Right atrium auricular region (tissue), 2 donors: ENCODE results near the gene C1orf21. TPM values are rescaled to one million over a fixed set of nuclear protein-coding genes. Genes with fewer than 3 reads are reported as not detected.

Experiments used
- DNase-seq: peaks from one replicate; pipeline ENCODE4 v3.0.0-alpha.2; 2019; ENCODE audit warnings: low spot score
- H3K27ac ChIP-seq, 2 donors: fragments of 200-600 bp; sonication (generic); 1 replicate in 1 of 2; 2 replicates in 1 of 2; pipeline ENCODE4 v1.5.1; 2016 to 2019
- H3K27me3 ChIP-seq, 2 donors: fragments of 200-600 bp; sonication (generic); one replicate each; pipeline versions ENCODE4 v1.5.1 to v1.6.0; 2017 to 2019
- H3K36me3 ChIP-seq: fragments of 200-600 bp; sonication (generic); one replicate; pipeline ENCODE4 v1.5.1; 2016
- H3K4me1 ChIP-seq, 2 donors: fragments of 200-600 bp; sonication (generic); one replicate each; pipeline versions ENCODE4 v1.5.1 to v1.6.0; 2017 to 2019
- H3K4me3 ChIP-seq, 2 donors: fragments of 200-600 bp; sonication (generic); 1 replicate in 1 of 2; 2 replicates in 1 of 2; pipeline ENCODE4 v1.5.1; 2017 to 2019; ENCODE audit warnings: mild to moderate bottlenecking in 1 of 2, moderate library complexity in 1 of 2
- H3K9me3 ChIP-seq, 2 donors: fragments of 200-600 bp; sonication (generic); one replicate each; pipeline ENCODE4 v1.5.1; 2019
- total RNA-seq, 2 donors: library from RNA; depleted of rRNA; stranded (reverse); fragments of >200 nt; gene quantifications; one replicate each; pipeline ENCODE4 v1.1.0, GENCODE V29; 2016
- TF ChIP-seq, protein P1 (sequence below), 2 donors: fragments of 200-600 bp; sonication (generic); IDR thresholded peaks; one replicate each; pipeline ENCODE4 v1.5.1; 2019; ENCODE audit warnings: antibody characterized with exemption in 2 of 2

Gene C1orf21
- total RNA-seq, 2 donors from 2014 or later = 49.4 to 78.5 TPM

DNA sequence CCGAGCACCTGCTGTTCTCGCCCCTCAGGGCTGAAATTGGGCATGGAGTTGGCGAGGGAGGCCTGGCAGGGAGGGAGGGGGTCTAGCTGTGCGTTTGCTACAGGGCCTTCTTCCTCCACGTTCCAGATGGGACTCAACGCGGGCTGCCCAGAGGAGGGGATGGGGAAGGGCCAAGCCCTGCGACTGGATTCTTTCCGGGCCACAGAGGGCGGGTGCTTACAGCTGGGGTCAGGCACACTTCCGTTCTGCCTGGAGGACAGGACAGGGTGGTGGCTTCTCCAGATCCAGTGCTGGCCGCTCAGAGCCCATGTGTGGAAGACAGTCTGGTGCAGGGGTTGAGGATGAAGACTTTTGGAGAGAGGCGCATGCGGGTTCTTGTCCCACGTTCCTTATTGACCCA lies 277.8 kb downstream of the C1orf21 start:
- Histone ChIP-seq H3K4me1 (peaks cover 0 to 13% of the 10 kb centered on the region in 2 donors), H3K36me3 (no peaks in the 10 kb centered on the region), H3K27me3 (no peaks in the 10 kb centered on the region), H3K27ac (peak overlapping the region; percentile 15 to 49), H3K4me3 (peak overlapping the region in 1 of 2 donors; percentile 45), H3K9me3 (no peaks in the 10 kb centered on the region)
- TF ChIP-seq, protein P1, sequence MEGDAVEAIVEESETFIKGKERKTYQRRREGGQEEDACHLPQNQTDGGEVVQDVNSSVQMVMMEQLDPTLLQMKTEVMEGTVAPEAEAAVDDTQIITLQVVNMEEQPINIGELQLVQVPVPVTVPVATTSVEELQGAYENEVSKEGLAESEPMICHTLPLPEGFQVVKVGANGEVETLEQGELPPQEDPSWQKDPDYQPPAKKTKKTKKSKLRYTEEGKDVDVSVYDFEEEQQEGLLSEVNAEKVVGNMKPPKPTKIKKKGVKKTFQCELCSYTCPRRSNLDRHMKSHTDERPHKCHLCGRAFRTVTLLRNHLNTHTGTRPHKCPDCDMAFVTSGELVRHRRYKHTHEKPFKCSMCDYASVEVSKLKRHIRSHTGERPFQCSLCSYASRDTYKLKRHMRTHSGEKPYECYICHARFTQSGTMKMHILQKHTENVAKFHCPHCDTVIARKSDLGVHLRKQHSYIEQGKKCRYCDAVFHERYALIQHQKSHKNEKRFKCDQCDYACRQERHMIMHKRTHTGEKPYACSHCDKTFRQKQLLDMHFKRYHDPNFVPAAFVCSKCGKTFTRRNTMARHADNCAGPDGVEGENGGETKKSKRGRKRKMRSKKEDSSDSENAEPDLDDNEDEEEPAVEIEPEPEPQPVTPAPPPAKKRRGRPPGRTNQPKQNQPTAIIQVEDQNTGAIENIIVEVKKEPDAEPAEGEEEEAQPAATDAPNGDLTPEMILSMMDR (IDR thresholded peaks at IDR 0.05) = no peak
- no peak for DNase-seq

GRCh38 chr1:184665360-184665759 lies 278.5 kb downstream of the C1orf21 start:
- TF ChIP-seq, protein P1 (IDR thresholded peaks at IDR 0.05) = no peak
- H3K4me3 ChIP-seq = no peak overlapping the region
- no peaks in the 10 kb centered on the region for H3K27me3 ChIP-seq
- H3K4me1 ChIP-seq = peaks cover 0 to 13% of the 10 kb centered on the region in 2 donors
- H3K36me3 ChIP-seq = no peaks in the 10 kb centered on the region
- H3K9me3 ChIP-seq = no peaks in the 10 kb centered on the region
- no peak overlapping the region for H3K27ac ChIP-seq
- DNase-seq = no peak

GRCh38 chr1:184669391-184669790 lies 282.6 kb downstream of the C1orf21 start:
- DNase-seq = no peak
- H3K4me1 ChIP-seq = peaks cover 0 to 2% of the 10 kb centered on the region in 2 donors
- no peak overlapping the region for H3K4me3 ChIP-seq
- no peaks in the 10 kb centered on the region for H3K9me3 ChIP-seq
- TF ChIP-seq, protein P1 (IDR thresholded peaks at IDR 0.05) = no peak
- no peaks in the 10 kb centered on the region for H3K36me3 ChIP-seq
- no peaks in the 10 kb centered on the region for H3K27me3 ChIP-seq
- no peak overlapping the region for H3K27ac ChIP-seq

DNA sequence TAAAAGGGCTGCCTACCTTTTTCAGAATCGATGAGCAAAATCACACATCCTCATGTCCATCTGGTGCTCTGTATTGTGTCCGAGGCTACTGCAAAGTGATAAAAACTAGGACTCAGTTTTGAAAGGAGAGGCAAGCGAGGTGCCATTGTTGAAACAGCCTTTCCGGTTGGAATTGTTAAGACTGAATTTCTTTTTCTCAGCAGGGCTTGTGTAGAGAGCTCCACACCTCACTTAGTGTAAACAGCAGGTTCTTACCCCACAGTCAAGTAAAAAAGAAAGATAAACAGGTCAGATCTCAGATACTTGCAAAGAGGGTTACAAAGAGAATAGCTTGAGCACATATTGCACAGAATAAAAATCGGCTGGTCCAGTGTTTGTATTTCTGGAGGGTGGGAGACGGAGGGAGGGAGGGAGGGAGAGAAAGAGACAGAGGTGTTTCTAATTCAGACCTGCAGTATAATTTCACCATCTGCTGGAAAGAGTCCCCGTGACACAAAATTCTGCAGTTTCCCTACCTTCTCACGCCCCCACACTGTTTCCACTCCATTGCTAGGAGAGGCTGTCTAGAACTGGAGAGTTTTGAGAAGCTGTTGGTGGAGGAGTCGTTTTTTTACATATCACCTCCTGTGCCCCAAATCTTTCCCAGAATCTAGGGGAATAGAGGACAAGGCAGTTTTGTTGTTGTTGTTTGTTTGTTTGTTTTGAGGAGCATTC lies 285.3 kb downstream of the C1orf21 start:
- Histone ChIP-seq H3K36me3 (no peaks in the 10 kb centered on the region), H3K27me3 (no peaks in the 10 kb centered on the region), H3K4me3 (no peak overlapping the region), H3K9me3 (no peaks in the 10 kb centered on the region), H3K4me1 (no peaks in the 10 kb centered on the region), H3K27ac (no peak overlapping the region)
- DNase-seq = no peak
- TF ChIP-seq, protein P1 (IDR thresholded peaks at IDR 0.05) = no peak

GRCh38 chr1:184673305-184673704 lies 286.5 kb downstream of the C1orf21 start:
- Histone ChIP-seq H3K36me3 (no peaks in the 10 kb centered on the region), H3K9me3 (no peaks in the 10 kb centered on the region), H3K27ac (no peak overlapping the region), H3K4me1 (no peaks in the 10 kb centered on the region), H3K27me3 (no peaks in the 10 kb centered on the region), H3K4me3 (no peak overlapping the region)
- TF ChIP-seq, protein P1 (IDR thresholded peaks at IDR 0.05) = no peak
- DNase-seq = no peak

DNA sequence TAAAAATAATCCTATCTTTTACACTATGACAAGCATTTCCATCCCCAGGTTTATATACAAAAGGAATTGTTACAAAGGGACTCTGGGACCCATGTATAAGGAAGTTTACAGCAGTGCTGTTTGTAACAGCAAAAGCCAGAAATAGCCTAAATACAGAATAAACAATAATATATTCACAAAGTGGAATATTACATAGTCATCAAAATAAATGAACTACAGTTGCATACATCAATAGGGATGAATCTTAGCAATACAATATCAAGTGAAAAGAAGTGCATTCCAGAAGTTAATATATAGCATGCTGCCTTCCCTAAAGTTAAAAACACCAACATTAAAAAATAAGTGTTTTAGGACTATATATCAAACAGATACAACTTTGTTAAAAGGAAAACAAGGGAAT lies 290.5 kb downstream of the C1orf21 start:
- DNase-seq = no peak
- H3K4me3 ChIP-seq = no peak overlapping the region
- H3K27me3 ChIP-seq = no peaks in the 10 kb centered on the region
- TF ChIP-seq, protein P1 (IDR thresholded peaks at IDR 0.05) = no peak
- H3K27ac ChIP-seq = no peak overlapping the region
- no peaks in the 10 kb centered on the region for H3K36me3 ChIP-seq
- peaks cover 0 to 20% of the 10 kb centered on the region in 2 donors for H3K9me3 ChIP-seq
- H3K4me1 ChIP-seq = no peaks in the 10 kb centered on the region
